Esophagus squamous epithelium (tissue), 5 donors: Measurements from ENCODE around the gene SYT1. TPM values are rescaled to one million over a fixed set of nuclear protein-coding genes. Genes with fewer than 3 reads are reported as not detected.

Experiments
- DNase-seq: peaks from one replicate; lab custom pipeline; 2025; lab: John Stamatoyannopoulos, UW
- H3K27ac ChIP-seq, 4 donors: fragments of 200-600 bp; sonication (generic); one replicate each; pipeline ENCODE4 v1.5.1; 2016 to 2019; ENCODE audit warnings: mild to moderate bottlenecking in 1 of 4
- H3K27me3 ChIP-seq, 4 donors: fragments of 200-600 bp; sonication (generic); 1 replicate in 3 of 4; 2 replicates in 1 of 4; pipeline versions ENCODE4 v1.5.1 to v1.6.0; 2017 to 2021; ENCODE audit warnings: antibody characterized with exemption in 1 of 4
- H3K36me3 ChIP-seq, 3 donors: fragments of 200-600 bp; sonication (generic); one replicate each; pipeline ENCODE4 v1.5.1; 2016 to 2019
- H3K4me1 ChIP-seq, 3 donors: fragments of 200-600 bp; sonication (generic); one replicate each; pipeline ENCODE4 v1.5.1; 2017 to 2019
- H3K4me3 ChIP-seq, 4 donors: fragments of 200-600 bp; sonication (generic); 1 replicate in 3 of 4; 2 replicates in 1 of 4; pipeline ENCODE4 v1.5.1; 2016 to 2019; ENCODE audit warnings: mild to moderate bottlenecking in 2 of 4, moderate library complexity in 1 of 4
- H3K9me3 ChIP-seq, 3 donors: fragments of 200-600 bp; sonication (generic); one replicate each; pipeline ENCODE4 v1.5.1; 2016 to 2019
- POLR2A ChIP-seq, 4 donors: fragments of 450-650 bp; IDR thresholded peaks; one replicate each; pipeline ENCODE4 v1.6.1; 2017; ENCODE audit warnings: antibody characterized with exemption in 4 of 4, mild to moderate bottlenecking in 4 of 4, moderate library complexity in 3 of 4
- WGBS, 2 donors: methylation state at CpG; one replicate each; pipeline ENCODE4 v1.1.5; 2018; 5-methylcytosine and 5-hydroxymethylcytosine counted together
- intact Hi-C: fragments of 100-400 bp; cut with DNase I; formaldehyde crosslinking; loops from one replicate; pipeline ENCODE4 v1.15.0; 2022
- total RNA-seq, 4 donors: library from RNA; depleted of rRNA; stranded (reverse); fragments of >200 nt; gene quantifications; one replicate each; pipeline ENCODE4 v1.1.0, GENCODE V29; 2016
- TF ChIP-seq, protein P1 (sequence below), 6 experiments: fragments of 450-650 bp in 4 of 6; fragments of 200-600 bp in 2 of 6; sonication (generic) in 2 of 6; IDR thresholded peaks; one replicate each; pipeline ENCODE4 v1.5.1; 2016 to 2019; ENCODE audit warnings: antibody characterized with exemption in 6 of 6, mild to moderate bottlenecking in 4 of 6, moderate library complexity in 4 of 6
- donor health status: DM: yes; HTN: yes; CAD: no.

SYT1 gene
- total RNA-seq, 4 donors from 2014 or later: 0.26 to 2.7 TPM; not detected in 2

- no peak overlapping the region for H3K27ac ChIP-seq
- no peak for TF ChIP-seq POLR2A (IDR thresholded peaks at IDR 0.05)
- TF ChIP-seq, protein P1, sequence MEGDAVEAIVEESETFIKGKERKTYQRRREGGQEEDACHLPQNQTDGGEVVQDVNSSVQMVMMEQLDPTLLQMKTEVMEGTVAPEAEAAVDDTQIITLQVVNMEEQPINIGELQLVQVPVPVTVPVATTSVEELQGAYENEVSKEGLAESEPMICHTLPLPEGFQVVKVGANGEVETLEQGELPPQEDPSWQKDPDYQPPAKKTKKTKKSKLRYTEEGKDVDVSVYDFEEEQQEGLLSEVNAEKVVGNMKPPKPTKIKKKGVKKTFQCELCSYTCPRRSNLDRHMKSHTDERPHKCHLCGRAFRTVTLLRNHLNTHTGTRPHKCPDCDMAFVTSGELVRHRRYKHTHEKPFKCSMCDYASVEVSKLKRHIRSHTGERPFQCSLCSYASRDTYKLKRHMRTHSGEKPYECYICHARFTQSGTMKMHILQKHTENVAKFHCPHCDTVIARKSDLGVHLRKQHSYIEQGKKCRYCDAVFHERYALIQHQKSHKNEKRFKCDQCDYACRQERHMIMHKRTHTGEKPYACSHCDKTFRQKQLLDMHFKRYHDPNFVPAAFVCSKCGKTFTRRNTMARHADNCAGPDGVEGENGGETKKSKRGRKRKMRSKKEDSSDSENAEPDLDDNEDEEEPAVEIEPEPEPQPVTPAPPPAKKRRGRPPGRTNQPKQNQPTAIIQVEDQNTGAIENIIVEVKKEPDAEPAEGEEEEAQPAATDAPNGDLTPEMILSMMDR (IDR thresholded peaks at IDR 0.05): no peak
- H3K36me3 ChIP-seq: no peaks in the 10 kb centered on the region
- no peaks in the 10 kb centered on the region for H3K27me3 ChIP-seq
- 20 to 33% methylated on average over 4 of the region's 4 CpGs for WGBS, 2 donors
- H3K9me3 ChIP-seq: no peaks in the 10 kb centered on the region
- no peak overlapping the region for H3K4me3 ChIP-seq
- no peak for DNase-seq
- intact Hi-C loops: no loop called here
- H3K4me1 ChIP-seq: no peaks in the 10 kb centered on the region
These were observed 402.0 kb downstream of the SYT1 start for GRCh38 chr12:79266343-79267144.

DNA sequence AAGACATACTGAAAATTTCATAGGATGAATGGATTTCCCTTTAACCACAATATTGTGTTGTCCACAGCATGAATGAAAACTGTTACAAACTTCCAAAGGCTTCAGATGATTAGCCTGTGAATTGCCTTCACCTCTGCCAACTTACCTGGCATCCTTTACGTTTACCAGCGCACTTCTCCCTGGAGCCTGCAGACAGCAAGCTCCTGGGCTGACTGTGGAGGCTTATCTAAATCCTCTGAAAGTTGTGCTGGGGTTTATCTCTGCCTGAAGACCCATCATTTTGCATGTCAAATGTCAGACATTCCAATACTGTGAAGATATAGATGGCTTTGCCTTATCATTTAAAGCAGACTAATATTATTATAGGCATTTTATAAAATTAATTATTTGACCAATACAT lies 403.0 kb downstream of the SYT1 start:
- no peak for DNase-seq
- Histone ChIP-seq H3K36me3 (no peaks in the 10 kb centered on the region), H3K4me3 (no peak overlapping the region), H3K27me3 (no peaks in the 10 kb centered on the region), H3K9me3 (no peaks in the 10 kb centered on the region), H3K27ac (no peak overlapping the region), H3K4me1 (no peaks in the 10 kb centered on the region)
- intact Hi-C loops: no loop called here
- WGBS, 2 donors: 43 to 60% methylated on average over 2 of the region's 2 CpGs
- no peak for TF ChIP-seq POLR2A (IDR thresholded peaks at IDR 0.05)
- TF ChIP-seq, protein P1 (IDR thresholded peaks at IDR 0.05): no peak

DNA sequence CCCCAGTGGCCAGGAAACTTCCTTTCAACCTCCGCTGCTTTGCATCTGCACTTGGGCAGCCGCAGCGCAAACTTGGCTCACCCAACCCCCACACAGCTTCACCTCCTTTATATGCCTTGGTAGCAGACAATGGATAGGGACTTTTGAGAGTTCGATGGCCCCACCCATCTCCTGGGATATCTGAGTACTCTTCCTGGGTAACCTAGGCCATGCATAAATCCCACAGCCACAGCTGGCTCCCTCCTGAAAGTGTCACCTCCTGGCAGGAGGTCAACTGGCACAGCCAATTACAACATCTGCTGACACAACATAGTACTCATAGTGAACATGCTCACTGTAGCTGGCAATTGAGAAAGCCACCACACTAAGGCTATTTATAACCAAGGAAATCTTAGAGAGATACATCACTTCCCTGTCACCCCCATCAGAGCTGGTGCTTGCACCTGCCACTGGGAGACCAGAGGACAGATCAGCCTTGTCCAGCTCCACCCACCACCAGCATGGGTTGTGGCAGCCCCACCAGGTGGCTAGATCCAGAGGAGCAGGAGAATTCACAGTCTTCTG lies 410.0 kb downstream of the SYT1 start:
- Histone ChIP-seq H3K4me3 (no peak overlapping the region), H3K36me3 (no peaks in the 10 kb centered on the region), H3K27ac (no peak overlapping the region), H3K4me1 (no peaks in the 10 kb centered on the region), H3K9me3 (no peaks in the 10 kb centered on the region), H3K27me3 (no peaks in the 10 kb centered on the region)
- no peak for TF ChIP-seq POLR2A (IDR thresholded peaks at IDR 0.05)
- TF ChIP-seq, protein P1 (IDR thresholded peaks at IDR 0.05): no peak
- WGBS, 2 donors: 77 to 89% methylated on average over 4 of the region's 4 CpGs
- intact Hi-C loops: no loop called here
- DNase-seq: no peak

GRCh38 chr12:79275631-79276030 lies 411.1 kb downstream of the SYT1 start:
- intact Hi-C loops: no loop called here
- Histone ChIP-seq H3K27ac (no peak overlapping the region), H3K27me3 (no peaks in the 10 kb centered on the region), H3K4me1 (no peaks in the 10 kb centered on the region), H3K9me3 (no peaks in the 10 kb centered on the region), H3K36me3 (no peaks in the 10 kb centered on the region), H3K4me3 (no peak overlapping the region)
- WGBS, 2 donors: 83 to 88% methylated on average over 2 of the region's 2 CpGs
- TF ChIP-seq, protein P1 (IDR thresholded peaks at IDR 0.05): no peak
- no peak for TF ChIP-seq POLR2A (IDR thresholded peaks at IDR 0.05)
- DNase-seq: no peak

DNA sequence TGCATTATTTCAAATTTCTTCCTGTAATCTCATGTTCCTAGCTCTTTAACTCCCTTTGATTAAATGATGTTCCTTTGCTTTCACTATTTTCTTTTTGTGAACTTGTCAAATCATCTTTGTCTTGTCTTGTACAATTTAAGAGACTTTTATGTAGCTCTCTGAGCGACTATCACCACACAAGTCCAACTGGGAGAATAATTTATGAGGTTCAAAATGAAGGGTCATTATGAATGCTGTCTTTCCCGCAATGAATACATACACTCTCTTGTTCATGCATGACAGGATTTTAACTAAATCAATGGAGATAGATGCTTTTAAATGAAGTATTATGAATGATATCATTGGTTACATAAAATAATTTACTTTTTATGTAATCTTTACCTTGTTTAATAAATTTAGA lies 418.8 kb downstream of the SYT1 start:
- no peak for DNase-seq
- Histone ChIP-seq H3K27ac (no peak overlapping the region), H3K4me1 (no peaks in the 10 kb centered on the region), H3K27me3 (no peaks in the 10 kb centered on the region), H3K36me3 (no peaks in the 10 kb centered on the region), H3K9me3 (no peaks in the 10 kb centered on the region), H3K4me3 (no peak overlapping the region)
- WGBS, 2 donors: 35 to 40% methylated on average over 2 of the region's 2 CpGs
- intact Hi-C loops: no loop called here
- TF ChIP-seq, protein P1 (IDR thresholded peaks at IDR 0.05): no peak
- TF ChIP-seq POLR2A (IDR thresholded peaks at IDR 0.05): no peak
